ENCODE measurements around the gene ZNF592. TPM values are rescaled to one million over a fixed set of nuclear protein-coding genes. Genes with fewer than 3 reads are reported as not detected.

ZNF592 gene
- polyA plus RNA-seq, 10 donors = 18.3 to 25.0 (median 21.4) TPM

DNA sequence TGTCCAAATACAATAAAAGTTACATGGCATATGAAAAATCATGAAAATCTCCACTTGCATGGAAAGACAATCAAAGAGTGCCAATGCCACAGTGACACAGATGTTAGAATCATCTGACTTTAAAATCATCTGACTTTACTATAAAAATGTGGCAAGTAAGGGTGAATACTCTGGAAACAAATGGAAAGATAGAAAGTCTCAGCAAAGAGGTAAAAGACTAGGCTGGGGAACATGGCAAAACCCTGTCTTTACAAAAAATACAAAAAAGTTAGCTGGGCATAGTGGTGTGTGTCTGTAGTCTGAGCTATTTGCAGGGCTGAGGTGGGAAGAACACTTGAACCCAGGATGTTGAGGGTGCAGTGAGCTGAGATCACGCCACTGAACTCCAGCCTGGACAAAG is 97.9 kb downstream of the ZNF592 start:
- no peak for DNase-seq

DNA sequence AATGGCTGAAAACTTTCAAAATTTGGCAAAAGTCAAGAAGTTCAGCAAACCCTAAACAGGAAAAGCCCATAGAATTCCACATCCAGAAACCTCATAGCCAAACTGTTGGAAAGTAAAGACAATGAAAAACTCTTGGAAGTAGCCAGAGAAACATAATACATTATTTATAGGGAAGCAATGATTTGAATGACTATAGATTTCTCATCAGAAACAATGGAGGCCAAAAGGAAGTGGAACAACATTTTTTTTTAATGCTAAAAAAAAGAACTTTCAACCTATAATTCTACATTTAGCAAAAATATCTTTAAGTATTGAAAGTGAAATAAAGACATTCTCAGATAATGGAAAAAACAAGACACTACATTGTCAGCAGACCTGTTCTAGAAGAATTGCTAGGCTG is 99.0 kb downstream of the ZNF592 start:
- no peak for DNase-seq

DNA sequence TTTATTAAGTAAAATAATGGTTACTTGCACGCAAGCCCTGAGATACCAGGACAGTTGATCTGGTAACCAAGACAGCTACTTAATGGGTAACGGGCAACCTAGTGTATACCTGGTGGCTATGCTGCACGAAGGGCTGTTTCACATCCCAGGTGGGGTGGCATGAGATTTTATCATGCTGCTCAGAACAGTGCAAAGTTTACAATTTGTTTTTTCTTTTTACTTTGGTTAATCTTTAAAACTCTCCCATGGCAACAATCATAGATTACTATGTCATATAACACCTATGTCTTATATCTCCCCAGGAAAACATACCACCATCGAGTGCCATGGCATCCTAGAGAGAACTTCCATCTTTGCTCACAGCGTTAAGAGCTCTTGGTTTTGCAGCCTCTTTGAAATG is 103.8 kb downstream of the ZNF592 start:
- no peak for DNase-seq

DNA sequence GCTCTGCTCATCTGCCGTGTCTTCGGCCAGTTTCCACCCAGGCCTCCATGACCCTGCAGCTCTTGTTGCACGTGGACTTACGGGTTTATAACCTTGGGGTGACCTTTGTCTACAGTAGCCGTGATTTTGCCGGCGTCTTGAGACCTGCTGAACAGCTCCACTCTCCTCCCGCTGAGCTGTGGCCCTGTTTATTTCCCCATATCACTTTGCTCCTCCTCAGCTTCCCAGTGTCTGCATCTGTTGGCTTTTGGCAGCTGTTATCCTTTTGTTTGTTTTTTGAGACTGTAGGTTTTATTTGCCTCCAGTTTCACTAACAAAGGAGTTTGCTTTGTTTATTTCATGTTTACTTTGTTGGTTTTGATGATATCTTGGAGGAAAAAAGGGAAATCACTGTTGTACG is 106.7 kb downstream of the ZNF592 start:
- peak in 1 of 3 donors; percentile 54 for DNase-seq

DNA sequence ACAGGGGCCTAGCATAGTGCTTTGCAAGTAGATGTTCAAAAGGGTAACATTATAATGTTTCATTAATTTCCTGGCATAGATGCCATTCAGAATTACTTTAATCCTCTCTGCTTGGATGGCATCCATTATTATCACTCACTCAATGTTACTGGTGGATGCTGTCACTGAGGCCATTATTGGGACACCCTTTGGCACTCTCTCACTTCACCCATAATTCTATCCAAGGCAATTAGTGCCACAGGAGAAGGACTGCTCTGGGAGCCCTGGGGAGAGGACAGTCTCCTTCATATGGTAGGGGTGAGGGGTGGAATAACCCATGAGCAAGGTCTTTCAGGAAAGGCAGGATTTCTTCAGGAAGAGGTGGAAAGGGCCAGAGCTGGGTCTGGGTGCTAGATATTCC is 107.4 kb downstream of the ZNF592 start:
- DNase-seq = no peak

Other genes with a start within 250 kb of the ZNF592 start
- 10 to 100 TPM in 9 of 10 donors, 1 to 10 TPM in 1; 9.4 to 14.3 (median 12.0) TPM for gene ZSCAN2, start 147.6 kb upstream of the ZNF592 start, polyA plus RNA-seq (ENCODE audit: insufficient read length in 10 of 10)
- gene WDR73, start 94.3 kb upstream of the ZNF592 start, polyA plus RNA-seq (ENCODE audit: insufficient read length in 10 of 10) = 10 to 100 TPM; 12.5 to 26.3 (median 16.1) TPM
- 1 to 10 TPM in 9 of 10 donors, under 1 TPM in 1; 0.93 to 2.4 (median 1.5) TPM for gene NMB, start 90.4 kb upstream of the ZNF592 start, polyA plus RNA-seq (ENCODE audit: insufficient read length in 10 of 10)
- 100 to 1,000 TPM; 275 to 352 (median 300) TPM for gene SEC11A, start 32.5 kb upstream of the ZNF592 start, polyA plus RNA-seq (ENCODE audit: insufficient read length in 10 of 10)
- 10 to 100 TPM; 44.0 to 99.6 (median 79.3) TPM for gene ALPK3, start 68.8 kb downstream of the ZNF592 start, polyA plus RNA-seq (ENCODE audit: insufficient read length in 10 of 10)
- gene SLC28A1, start 136.1 kb downstream of the ZNF592 start, polyA plus RNA-seq (ENCODE audit: insufficient read length in 10 of 10) = under 1 TPM; 0.17 to 0.58 (median 0.30) TPM
- 10 to 100 TPM; 13.5 to 39.8 (median 21.5) TPM for gene PDE8A, start 233.3 kb downstream of the ZNF592 start, polyA plus RNA-seq (ENCODE audit: insufficient read length in 10 of 10)